Measurements from ENCODE around the gene SRSF1. TPM values are rescaled to one million over a fixed set of nuclear protein-coding genes. Genes with fewer than 3 reads are reported as not detected.
A peak's percentile ranks its signal among the peaks of the same experiment; 100 is the strongest.
"Not testable (repeated sequence)": the region's sequence is repeated elsewhere in the genome, so short reads cannot be mapped to it uniquely, and the experiment has no call there.

The SRSF1 gene
- total RNA-seq, 3 donors from 2014 or later (not counting 1 experiment from before 2014, with no cell fraction given): 125 to 157 (median 137) TPM

GRCh38 chr17:57976594-57976993 is 30.5 kb downstream of the SRSF1 start:
- peaks cover 46% of the 10 kb centered on the region for H3K36me3 Mint-ChIP-seq
- WGBS (ENCODE audit: insufficient coverage): 100% methylated on average over 1 of the region's 3 CpGs
- H3K27me3 Mint-ChIP-seq (ENCODE audit: low read depth in 2 of 2): no peaks in the 10 kb centered on the region

DNA sequence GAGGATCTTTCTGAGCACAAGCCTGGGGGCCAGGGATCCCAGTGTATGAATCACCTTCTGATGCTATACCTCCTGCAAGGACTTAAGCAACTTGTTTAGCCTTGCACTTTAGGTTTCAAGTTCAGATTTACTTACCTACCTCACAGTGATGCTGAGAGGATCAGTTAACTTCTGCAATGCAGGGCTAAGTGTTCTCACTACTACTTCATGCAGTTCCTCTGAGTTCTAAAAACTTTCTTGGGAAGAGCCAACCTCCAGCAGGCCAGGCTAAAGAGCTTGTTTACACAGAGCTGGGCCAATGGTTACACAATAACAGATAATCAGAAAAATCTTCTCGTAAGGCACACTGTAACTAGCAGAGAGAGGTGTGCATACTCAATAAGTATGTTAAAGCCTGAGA is 32.0 kb downstream of the SRSF1 start:
- no peak overlapping the region for H3K27ac ChIP-seq (ENCODE audit: low read length)
- TF ChIP-seq, protein P1, sequence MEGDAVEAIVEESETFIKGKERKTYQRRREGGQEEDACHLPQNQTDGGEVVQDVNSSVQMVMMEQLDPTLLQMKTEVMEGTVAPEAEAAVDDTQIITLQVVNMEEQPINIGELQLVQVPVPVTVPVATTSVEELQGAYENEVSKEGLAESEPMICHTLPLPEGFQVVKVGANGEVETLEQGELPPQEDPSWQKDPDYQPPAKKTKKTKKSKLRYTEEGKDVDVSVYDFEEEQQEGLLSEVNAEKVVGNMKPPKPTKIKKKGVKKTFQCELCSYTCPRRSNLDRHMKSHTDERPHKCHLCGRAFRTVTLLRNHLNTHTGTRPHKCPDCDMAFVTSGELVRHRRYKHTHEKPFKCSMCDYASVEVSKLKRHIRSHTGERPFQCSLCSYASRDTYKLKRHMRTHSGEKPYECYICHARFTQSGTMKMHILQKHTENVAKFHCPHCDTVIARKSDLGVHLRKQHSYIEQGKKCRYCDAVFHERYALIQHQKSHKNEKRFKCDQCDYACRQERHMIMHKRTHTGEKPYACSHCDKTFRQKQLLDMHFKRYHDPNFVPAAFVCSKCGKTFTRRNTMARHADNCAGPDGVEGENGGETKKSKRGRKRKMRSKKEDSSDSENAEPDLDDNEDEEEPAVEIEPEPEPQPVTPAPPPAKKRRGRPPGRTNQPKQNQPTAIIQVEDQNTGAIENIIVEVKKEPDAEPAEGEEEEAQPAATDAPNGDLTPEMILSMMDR (IDR thresholded peaks at IDR 0.05): no peak
- no peak for ATAC-seq
- Mint-ChIP-seq H3K4me1 (peaks cover 8 to 12% of the 10 kb centered on the region in 2 donors), H3K36me3 (peaks cover 31% of the 10 kb centered on the region), H3K4me3 (no peak overlapping the region), H3K27ac (no peak overlapping the region), H3K27me3 (ENCODE audit: low read depth in 2 of 2) (no peaks in the 10 kb centered on the region), H3K9me3 (no peaks in the 10 kb centered on the region)
- peaks cover 71% of the 10 kb centered on the region for H3K36me3 ChIP-seq (ENCODE audit: control insufficient read depth, insufficient read depth, low read length)
- H3K27me3 ChIP-seq (ENCODE audit: control insufficient read depth, insufficient read depth, low read length): no peaks in the 10 kb centered on the region
- 78% methylated on average over 1 of the region's 1 CpG for WGBS (ENCODE audit: insufficient coverage)
- intact Hi-C loops (cut with micrococcal nuclease): no loop called here
- no peak overlapping the region for H3K4me3 ChIP-seq (ENCODE audit: low read length)
- no peak for DNase-seq
- no peaks in the 10 kb centered on the region for H3K4me1 ChIP-seq (ENCODE audit: control insufficient read depth, insufficient read depth, low read length)
- H3K9me3 ChIP-seq (ENCODE audit: control insufficient read depth, insufficient read depth, low read length): no peaks in the 10 kb centered on the region

More at GRCh38 chr17:57976594-57976993, 30.5 kb downstream of the SRSF1 start:
- Mint-ChIP-seq H3K4me3 (no peak overlapping the region), H3K4me1 (peaks cover 23 to 26% of the 10 kb centered on the region in 2 donors), H3K9me3 (no peaks in the 10 kb centered on the region), H3K27ac (no peak overlapping the region)
- ATAC-seq (no peak), DNase-seq (no peak)
- Histone ChIP-seq H3K36me3 (ENCODE audit: control insufficient read depth, insufficient read depth, low read length) (peaks cover 85% of the 10 kb centered on the region), H3K27ac (ENCODE audit: low read length) (no peak overlapping the region), H3K4me3 (ENCODE audit: low read length) (no peak overlapping the region), H3K4me1 (ENCODE audit: control insufficient read depth, insufficient read depth, low read length) (no peaks in the 10 kb centered on the region), H3K9me3 (ENCODE audit: control insufficient read depth, insufficient read depth, low read length) (no peaks in the 10 kb centered on the region), H3K27me3 (ENCODE audit: control insufficient read depth, insufficient read depth, low read length) (no peaks in the 10 kb centered on the region)
- TF ChIP-seq, protein P1 (IDR thresholded peaks at IDR 0.05): no peak
- intact Hi-C loops (cut with micrococcal nuclease): no loop called here

- H3K4me1 ChIP-seq (ENCODE audit: control insufficient read depth, insufficient read depth, low read length); H3K27me3 Mint-ChIP-seq (ENCODE audit: low read depth in 2 of 2); ATAC-seq; H3K4me3 ChIP-seq (ENCODE audit: low read length); H3K9me3 ChIP-seq (ENCODE audit: control insufficient read depth, insufficient read depth, low read length); H3K27ac Mint-ChIP-seq; intact Hi-C loops (cut with micrococcal nuclease); H3K9me3 Mint-ChIP-seq; H3K4me3 Mint-ChIP-seq; H3K27ac ChIP-seq (ENCODE audit: low read length); DNase-seq; H3K27me3 ChIP-seq (ENCODE audit: control insufficient read depth, insufficient read depth, low read length): not testable (repeated sequence)
- H3K36me3 ChIP-seq (ENCODE audit: control insufficient read depth, insufficient read depth, low read length): peaks cover 64% of the 10 kb centered on the region
- WGBS (ENCODE audit: insufficient coverage): 96% methylated on average over 4 of the region's 4 CpGs
- peaks cover 27% of the 10 kb centered on the region for H3K36me3 Mint-ChIP-seq
- H3K4me1 Mint-ChIP-seq: peaks cover 8 to 11% of the 10 kb centered on the region in 2 donors
These were observed 32.8 kb downstream of the SRSF1 start for GRCh38 chr17:57974053-57974824.

GRCh38 chr17:57972151-57972550 is 34.9 kb downstream of the SRSF1 start:
- DNase-seq: no peak
- TF ChIP-seq, protein P1 (IDR thresholded peaks at IDR 0.05): no peak
- no peak for ATAC-seq
- intact Hi-C loops (cut with micrococcal nuclease): no loop called here
- Mint-ChIP-seq H3K27me3 (ENCODE audit: low read depth in 2 of 2) (peaks cover 0 to 8% of the 10 kb centered on the region in 2 donors), H3K36me3 (peaks cover 23% of the 10 kb centered on the region), H3K4me3 (no peak overlapping the region), H3K27ac (peak overlapping the region in 1 of 2 donors; percentile 33), H3K4me1 (peaks cover 7 to 8% of the 10 kb centered on the region in 2 donors), H3K9me3 (no peaks in the 10 kb centered on the region)
- H3K27ac ChIP-seq (ENCODE audit: low read length): no peak overlapping the region
- no peak overlapping the region for H3K4me3 ChIP-seq (ENCODE audit: low read length)
- H3K9me3 ChIP-seq (ENCODE audit: control insufficient read depth, insufficient read depth, low read length): no peaks in the 10 kb centered on the region
- 71% methylated on average over 1 of the region's 1 CpG for WGBS (ENCODE audit: insufficient coverage)
- H3K4me1 ChIP-seq (ENCODE audit: control insufficient read depth, insufficient read depth, low read length): no peaks in the 10 kb centered on the region
- no peaks in the 10 kb centered on the region for H3K27me3 ChIP-seq (ENCODE audit: control insufficient read depth, insufficient read depth, low read length)
- H3K36me3 ChIP-seq (ENCODE audit: control insufficient read depth, insufficient read depth, low read length): peaks cover 44% of the 10 kb centered on the region
